ENCODE measurements around the gene COL4A3. TPM values are rescaled to one million over a fixed set of nuclear protein-coding genes. Genes with fewer than 3 reads are reported as not detected.

COL4A3 gene
- total RNA-seq, 4 donors from 2014 or later, result 0.41 to 20.9 (median 5.1) TPM; not detected in 1

DNA sequence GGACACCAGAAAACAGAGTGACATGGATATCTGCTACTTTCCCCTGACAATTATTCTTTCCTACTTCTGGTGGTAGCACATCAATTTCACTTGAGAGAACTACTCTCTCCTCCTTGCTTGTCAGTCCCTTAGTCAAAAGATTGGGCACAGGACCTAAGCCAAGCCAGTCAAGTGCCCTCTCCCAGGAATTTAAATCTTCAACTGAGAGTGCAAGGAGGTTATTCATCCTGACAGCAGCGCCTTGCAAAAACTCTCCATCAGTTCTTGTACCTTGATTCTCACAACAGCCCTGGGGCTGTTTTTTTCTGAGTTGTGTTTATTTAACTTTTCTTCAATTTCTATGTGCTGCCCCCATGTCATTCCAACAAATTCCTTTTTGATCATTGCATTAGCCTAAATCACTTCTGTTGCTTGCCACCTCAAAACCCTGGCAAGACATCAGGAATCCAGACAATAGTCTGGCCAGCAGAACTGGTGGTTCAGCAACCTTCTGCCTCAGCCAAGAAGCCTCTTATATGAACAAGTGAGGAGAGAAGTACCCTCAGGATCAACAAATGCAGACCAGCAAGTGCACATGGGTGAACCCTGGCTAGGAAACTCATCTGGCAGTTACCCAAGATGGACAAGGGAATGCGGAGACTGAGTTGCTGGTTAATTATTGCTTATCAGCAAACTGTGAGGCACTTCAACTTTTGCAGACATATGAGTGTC, 19.4 kb downstream of the COL4A3 start:
- Histone ChIP-seq H3K4me1 (no peaks in the 10 kb centered on the region), H3K9me3 (no peaks in the 10 kb centered on the region), H3K27ac (no peak overlapping the region), H3K36me3 (no peaks in the 10 kb centered on the region), H3K27me3 (no peaks in the 10 kb centered on the region), H3K4me3 (no peak overlapping the region)
- TF ChIP-seq POLR2AphosphoS5 (IDR thresholded peaks at IDR 0.05) (no peak), EP300 (IDR thresholded peaks at IDR 0.05; ENCODE audit: low read depth) (no peak), POLR2A (IDR thresholded peaks at IDR 0.05) (no peak)
- TF ChIP-seq, protein P1, sequence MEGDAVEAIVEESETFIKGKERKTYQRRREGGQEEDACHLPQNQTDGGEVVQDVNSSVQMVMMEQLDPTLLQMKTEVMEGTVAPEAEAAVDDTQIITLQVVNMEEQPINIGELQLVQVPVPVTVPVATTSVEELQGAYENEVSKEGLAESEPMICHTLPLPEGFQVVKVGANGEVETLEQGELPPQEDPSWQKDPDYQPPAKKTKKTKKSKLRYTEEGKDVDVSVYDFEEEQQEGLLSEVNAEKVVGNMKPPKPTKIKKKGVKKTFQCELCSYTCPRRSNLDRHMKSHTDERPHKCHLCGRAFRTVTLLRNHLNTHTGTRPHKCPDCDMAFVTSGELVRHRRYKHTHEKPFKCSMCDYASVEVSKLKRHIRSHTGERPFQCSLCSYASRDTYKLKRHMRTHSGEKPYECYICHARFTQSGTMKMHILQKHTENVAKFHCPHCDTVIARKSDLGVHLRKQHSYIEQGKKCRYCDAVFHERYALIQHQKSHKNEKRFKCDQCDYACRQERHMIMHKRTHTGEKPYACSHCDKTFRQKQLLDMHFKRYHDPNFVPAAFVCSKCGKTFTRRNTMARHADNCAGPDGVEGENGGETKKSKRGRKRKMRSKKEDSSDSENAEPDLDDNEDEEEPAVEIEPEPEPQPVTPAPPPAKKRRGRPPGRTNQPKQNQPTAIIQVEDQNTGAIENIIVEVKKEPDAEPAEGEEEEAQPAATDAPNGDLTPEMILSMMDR (IDR thresholded peaks at IDR 0.05), result no peak
- no peak for DNase-seq
- intact Hi-C loops (cut with DNase I; ENCODE audit: low total_unique reads), result no loop called here
- in situ Hi-C loops (cut with MboI; ENCODE audit: low pct_ligation_motif_present in 1 of 4, low pct_unique_long_range_greater_than_20kb in 1 of 4, low sequenced_read_pairs in 3 of 4), result no loop called here
- 74 to 75% methylated on average over 1 to 2 of the region's 2 CpGs for WGBS, 2 donors (ENCODE audit: low coverage in 1 of 2)

DNA sequence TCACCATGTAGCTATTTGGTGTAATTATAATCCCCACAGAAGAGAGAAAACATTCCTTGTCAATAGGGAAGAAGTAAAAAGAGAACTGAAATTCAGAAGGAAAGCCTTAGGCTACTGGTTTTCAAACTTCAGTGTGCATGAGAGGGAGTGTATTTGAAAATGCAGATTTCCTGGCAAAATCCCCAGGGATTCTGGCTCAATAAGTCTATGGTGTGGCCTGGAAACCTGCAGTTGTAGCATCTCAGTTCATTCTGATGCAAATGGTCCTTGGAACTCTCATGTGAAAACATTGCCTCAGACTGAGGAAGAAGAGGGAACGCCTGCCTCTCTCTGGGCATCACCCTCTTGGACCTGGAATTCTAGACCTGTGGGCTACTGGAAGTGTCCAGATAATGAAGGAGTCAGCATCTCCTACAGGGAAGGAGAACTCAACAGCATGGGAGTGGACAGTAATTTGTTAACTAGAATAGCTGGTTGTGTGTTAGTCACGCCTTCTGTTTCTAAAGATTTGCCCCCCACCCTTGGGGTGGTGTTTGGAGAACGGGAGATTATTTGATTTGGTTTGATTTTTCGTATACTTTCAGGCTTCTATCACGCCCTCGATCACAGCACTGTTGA, 21.3 kb downstream of the COL4A3 start:
- Histone ChIP-seq H3K27ac (no peak overlapping the region), H3K27me3 (no peaks in the 10 kb centered on the region), H3K36me3 (no peaks in the 10 kb centered on the region), H3K4me1 (no peaks in the 10 kb centered on the region), H3K9me3 (no peaks in the 10 kb centered on the region), H3K4me3 (no peak overlapping the region)
- no peak for TF ChIP-seq POLR2AphosphoS5 (IDR thresholded peaks at IDR 0.05)
- TF ChIP-seq, protein P1 (IDR thresholded peaks at IDR 0.05), result no peak
- no peak for TF ChIP-seq EP300 (IDR thresholded peaks at IDR 0.05; ENCODE audit: low read depth)
- TF ChIP-seq POLR2A (IDR thresholded peaks at IDR 0.05), result no peak
- DNase-seq, result no peak
- intact Hi-C loops (cut with DNase I; ENCODE audit: low total_unique reads) (no loop called here), in situ Hi-C loops (cut with MboI; ENCODE audit: low pct_ligation_motif_present in 1 of 4, low pct_unique_long_range_greater_than_20kb in 1 of 4, low sequenced_read_pairs in 3 of 4) (no loop called here)
- 82 to 98% methylated on average over 5 to 6 of the region's 6 CpGs for WGBS, 2 donors (ENCODE audit: low coverage in 1 of 2)

DNA sequence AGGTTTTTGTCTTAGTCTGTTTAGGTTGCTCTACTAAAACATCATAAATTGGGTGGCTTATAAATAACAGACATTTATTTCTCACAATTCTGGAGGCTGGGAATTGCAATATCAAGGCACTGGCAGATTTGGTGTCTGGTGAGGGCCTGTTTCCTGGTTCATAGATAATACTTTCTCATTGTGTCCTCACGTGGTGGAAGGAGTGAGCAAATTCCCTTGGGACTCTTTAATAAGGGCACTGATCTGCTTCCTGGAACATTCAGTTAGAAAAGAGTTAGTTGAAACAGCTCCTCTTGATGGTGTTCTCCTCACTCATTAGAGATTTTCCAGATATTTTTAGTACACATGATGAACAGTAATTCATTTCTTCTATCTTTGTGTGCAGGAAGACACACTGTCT, 22.3 kb downstream of the COL4A3 start:
- WGBS, 2 donors (ENCODE audit: low coverage in 1 of 2), result 25 to 50% methylated on average over 1 of the region's 1 CpG
- intact Hi-C loops (cut with DNase I; ENCODE audit: low total_unique reads), result no loop called here

DNA sequence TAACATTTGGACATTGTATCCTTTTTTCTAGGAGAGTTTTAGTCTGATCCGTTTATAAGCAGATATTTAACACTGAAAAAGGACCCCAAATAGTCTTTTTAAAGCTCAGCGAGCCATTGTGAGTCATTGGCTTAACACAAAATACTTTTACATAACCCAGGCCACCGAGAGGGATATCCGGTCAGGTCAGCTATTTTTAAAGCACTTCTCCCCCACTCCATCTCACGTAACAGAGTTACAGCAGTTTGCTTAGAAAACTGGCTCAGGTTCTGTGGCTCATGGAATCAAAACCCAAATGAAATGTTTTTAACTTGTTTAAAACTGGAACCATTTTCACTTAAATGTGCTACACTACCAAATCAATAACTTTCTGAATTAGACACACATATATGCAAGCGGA, 23.9 kb downstream of the COL4A3 start:
- no peak overlapping the region for H3K27ac ChIP-seq
- no peaks in the 10 kb centered on the region for H3K9me3 ChIP-seq
- 57 to 70% methylated on average over 5 to 6 of the region's 6 CpGs for WGBS, 2 donors (ENCODE audit: low coverage in 1 of 2)
- no peaks in the 10 kb centered on the region for H3K27me3 ChIP-seq
- H3K4me1 ChIP-seq, result no peaks in the 10 kb centered on the region
- in situ Hi-C loops (cut with MboI; ENCODE audit: low pct_ligation_motif_present in 1 of 4, low pct_unique_long_range_greater_than_20kb in 1 of 4, low sequenced_read_pairs in 3 of 4), result no loop called here
- TF ChIP-seq, protein P1 (IDR thresholded peaks at IDR 0.05), result no peak
- no peak for TF ChIP-seq EP300 (IDR thresholded peaks at IDR 0.05; ENCODE audit: low read depth)
- TF ChIP-seq POLR2AphosphoS5 (IDR thresholded peaks at IDR 0.05), result no peak
- no peak for TF ChIP-seq POLR2A (IDR thresholded peaks at IDR 0.05)
- H3K36me3 ChIP-seq, result no peaks in the 10 kb centered on the region
- DNase-seq, result no peak
- H3K4me3 ChIP-seq, result no peak overlapping the region
- intact Hi-C loops (cut with DNase I; ENCODE audit: low total_unique reads), result no loop called here

More for the DNA sequence above, 22.3 kb downstream of the COL4A3 start:
- Histone ChIP-seq H3K27me3 (no peaks in the 10 kb centered on the region), H3K4me1 (no peaks in the 10 kb centered on the region), H3K36me3 (no peaks in the 10 kb centered on the region), H3K9me3 (no peaks in the 10 kb centered on the region), H3K4me3 (no peak overlapping the region), H3K27ac (no peak overlapping the region)
- in situ Hi-C loops (cut with MboI; ENCODE audit: low pct_ligation_motif_present in 1 of 4, low pct_unique_long_range_greater_than_20kb in 1 of 4, low sequenced_read_pairs in 3 of 4), result no loop called here
- TF ChIP-seq EP300 (IDR thresholded peaks at IDR 0.05; ENCODE audit: low read depth), result no peak
- TF ChIP-seq POLR2A (IDR thresholded peaks at IDR 0.05), result no peak
- TF ChIP-seq, protein P1 (IDR thresholded peaks at IDR 0.05), result no peak
- TF ChIP-seq POLR2AphosphoS5 (IDR thresholded peaks at IDR 0.05), result no peak
- DNase-seq, result no peak
